B cell (primary cell): Measurements from ENCODE around the gene PLRG1. TPM values are rescaled to one million over a fixed set of nuclear protein-coding genes. Genes with fewer than 3 reads are reported as not detected.

Experiments
- ATAC-seq: fragments of 200-7000 bp; cut with Tn5 transposase; one replicate; pipeline ENCODE4 v1.10.0; 2021; ENCODE audit warnings: low read depth, mild to moderate bottlenecking, moderate number of reproducible peaks, moderate library complexity
- CTCF ChIA-PET: fragments of 350-600 bp; sonication (Branson Sonifier 250); formaldehyde crosslinking; loops from one replicate; lab custom pipeline; 2021; ENCODE audit warnings: antibody characterized with exemption, inconsistent platforms; lab: Charles Lee
- POLR2A ChIA-PET: fragments of 350-600 bp; sonication (Branson Sonifier 250); formaldehyde crosslinking; loops from one replicate; lab custom pipeline; 2021; ENCODE audit warnings: antibody characterized with exemption; lab: Charles Lee
- DNase-seq: peaks from one replicate; pipeline ENCODE4 v3.0.0; 2013
- H2AFZ ChIP-seq: 2 replicates; pipeline ENCODE4 v1.6.1; 2012; ENCODE audit warnings: mild to moderate bottlenecking, low read depth, low read length; ENCODE audit not compliant: insufficient read depth, poor library complexity, severe bottlenecking
- H3K27ac ChIP-seq, 2 donors: 1 replicate in 1 of 2; 2 replicates in 1 of 2; pipeline ENCODE4 v1.5.1; 2012 to 2013; ENCODE audit warnings: low read length in 2 of 2, mild to moderate bottlenecking in 2 of 2, moderate library complexity in 1 of 2
- H3K27me3 ChIP-seq, 4 experiments: fragments of 200-600 bp in 1 of 4; sonication (generic) in 1 of 4; replicated peaks in 1 of 4; 1 replicate in 2 of 4; 2 replicates in 2 of 4; pipeline versions ENCODE4 v1.6.1 to v1.7.0; 2013 to 2016; ENCODE audit warnings: low read length in 3 of 4, mild to moderate bottlenecking in 2 of 4, mixed read lengths in 1 of 4, moderate library complexity in 1 of 4; ENCODE audit not compliant: insufficient read depth in 4 of 4, control insufficient read depth in 3 of 4; ENCODE audit errors: control extremely low read depth in 1 of 4
- H3K36me3 ChIP-seq, 2 experiments: replicated peaks in 1 of 2; 1 replicate in 1 of 2; 2 replicates in 1 of 2; pipeline versions ENCODE4 v1.6.1 to v1.7.1; 2013; ENCODE audit warnings: low read length in 1 of 2; ENCODE audit not compliant: insufficient read depth in 2 of 2, control insufficient read depth in 1 of 2; ENCODE audit errors: control extremely low read depth in 1 of 2, extremely low read depth in 1 of 2
- H3K4me1 ChIP-seq, 2 donors: fragments of 200-600 bp in 1 of 2; sonication (generic) in 1 of 2; 1 replicate in 1 of 2; 2 replicates in 1 of 2; pipeline versions ENCODE4 v1.5.1 to v1.6.1; 2013 to 2017; ENCODE audit warnings: low read length in 2 of 2; ENCODE audit not compliant: control insufficient read depth in 2 of 2, insufficient read depth in 2 of 2
- H3K4me2 ChIP-seq: replicated peaks from 2 replicates; pipeline ENCODE3; 2012; ENCODE audit warnings: mild to moderate bottlenecking, low read depth, low read length; ENCODE audit not compliant: poor library complexity, severe bottlenecking
- H3K4me3 ChIP-seq, 5 experiments: fragments of 200-600 bp in 1 of 5; sonication (generic) in 1 of 5; 1 replicate in 3 of 5; 2 replicates in 2 of 5; pipeline versions ENCODE4 v1.5.1 to v1.7.0; 2011 to 2016; ENCODE audit warnings: low read length in 4 of 5, mild to moderate bottlenecking in 4 of 5, low read depth in 2 of 5, control low read depth in 1 of 5, moderate library complexity in 1 of 5; ENCODE audit not compliant: insufficient read depth in 1 of 5; ENCODE audit errors: control extremely low read depth in 1 of 5, extremely low read depth in 1 of 5
- H3K79me2 ChIP-seq: fragments of 200-600 bp; sonication (generic); one replicate; pipeline ENCODE4 v1.6.0; 2016; ENCODE audit warnings: low read length; ENCODE audit not compliant: control insufficient read depth, insufficient read depth
- H3K9ac ChIP-seq: fragments of 200-600 bp; sonication (generic); 2 replicates; pipeline ENCODE4 v1.6.1; 2017; ENCODE audit warnings: mild to moderate bottlenecking, low read length, moderate library complexity
- H3K9me3 ChIP-seq, 3 donors: one replicate each; pipeline versions ENCODE4 v1.6.1 to v1.7.1; 2013; ENCODE audit warnings: low read length in 2 of 3; ENCODE audit not compliant: control insufficient read depth in 2 of 3, insufficient read depth in 1 of 3; ENCODE audit errors: control extremely low read depth in 1 of 3
- H4K20me1 ChIP-seq: 2 replicates; pipeline ENCODE4 v1.6.0; 2012; ENCODE audit warnings: mild to moderate bottlenecking, low read length; ENCODE audit not compliant: insufficient read depth, control insufficient read depth, poor library complexity, severe bottlenecking
- H3K27ac Mint-ChIP-seq: one replicate; pipeline ENCODE4 v1.8.0; 2021; ENCODE audit warnings: mixed read lengths
- H3K27me3 Mint-ChIP-seq: one replicate; pipeline ENCODE4 v1.8.0; 2021; ENCODE audit warnings: mixed read lengths
- H3K4me1 Mint-ChIP-seq: one replicate; pipeline ENCODE4 v1.8.0; 2021; ENCODE audit warnings: mixed read lengths
- H3K4me3 Mint-ChIP-seq: one replicate; pipeline ENCODE4 v1.8.0; 2021; ENCODE audit warnings: mixed read lengths
- H3K9me3 Mint-ChIP-seq: one replicate; pipeline ENCODE4 v1.8.0; 2022; ENCODE audit warnings: mixed read lengths; ENCODE audit not compliant: insufficient read depth
- EZH2 ChIP-seq: IDR thresholded peaks from 2 replicates; pipeline ENCODE4 v1.6.1; 2012; ENCODE audit warnings: borderline replicate concordance, low read depth, mild to moderate bottlenecking, moderate library complexity, low read length; ENCODE audit not compliant: insufficient read depth, poor library complexity, severe bottlenecking
- WGBS: methylation state at CpG from one replicate; pipeline ENCODE4 v1.1.5; 2013; ENCODE audit warnings: missing lambda C conversion rate; ENCODE audit not compliant: insufficient coverage; 5-methylcytosine and 5-hydroxymethylcytosine counted together
- intact Hi-C: fragments of 100-400 bp; cut with micrococcal nuclease; formaldehyde crosslinking; loops from one replicate; pipeline ENCODE4 v1.10.0; 2022
- polyA plus RNA-seq: library from polyadenylated mRNA; depleted of rRNA; stranded (reverse); fragments of >200 nt; gene quantifications from 2 replicates; pipeline ENCODE4 v1.2.3, GENCODE V29; 2012
- total RNA-seq, 2 donors: library from RNA; stranded (reverse); fragments of 120-200 nt in 1 of 2; gene quantifications; 1 replicate in 1 of 2; 2 replicates in 1 of 2; pipeline versions ENCODE4 v1.2.3 to v1.2.4, GENCODE V29; 2013 to 2022
- TF ChIP-seq, protein P1 (sequence below): fragments of 200-600 bp; IDR thresholded peaks from one replicate; pipeline ENCODE4 v1.8.0; 2022; ENCODE audit warnings: antibody characterized with exemption, mild to moderate bottlenecking

The PLRG1 gene
- total and polyA plus RNA-seq, 2 donors (not counting 1 experiment from before 2014, with no cell fraction given), result 41.8 to 79.0 TPM

DNA sequence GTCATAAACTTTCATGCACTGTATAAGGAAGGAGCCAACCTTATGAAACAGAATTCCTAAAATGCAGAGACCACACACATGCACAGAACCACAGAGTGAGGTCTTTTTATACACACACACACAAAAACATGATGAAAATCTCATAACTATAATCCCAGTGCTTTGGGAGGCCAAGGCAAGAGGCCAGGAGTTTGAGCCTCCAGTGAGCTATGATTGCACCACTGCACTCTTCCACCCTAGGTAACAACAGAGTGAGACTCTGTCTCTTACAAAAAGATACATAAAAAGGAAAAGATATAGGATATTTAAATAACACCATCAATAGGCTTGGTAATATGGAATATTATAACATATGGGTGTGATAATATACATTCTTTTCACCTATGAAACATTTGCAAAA is 29.7 kb upstream of the PLRG1 start:
- ChIA-PET CTCF (no interaction called here), POLR2A (no interaction called here)
- H3K9ac ChIP-seq, result no peak overlapping the region
- H3K4me1 Mint-ChIP-seq, result no peaks in the 10 kb centered on the region
- no peaks in the 10 kb centered on the region for H3K9me3 Mint-ChIP-seq
- peaks cover 0 to 1% (median 0%) of the 10 kb centered on the region in 3 donors for H3K9me3 ChIP-seq
- H3K27me3 ChIP-seq, result peaks cover 0 to 2% (median 0%) of the 10 kb centered on the region in 4 experiments
- no peaks in the 10 kb centered on the region for H3K4me1 ChIP-seq
- peaks cover 24% of the 10 kb centered on the region for H3K27me3 Mint-ChIP-seq
- ATAC-seq (no peak), DNase-seq (no peak)
- H3K4me2 ChIP-seq, result no peak overlapping the region
- intact Hi-C loops, result no loop called here
- TF ChIP-seq, protein P1, sequence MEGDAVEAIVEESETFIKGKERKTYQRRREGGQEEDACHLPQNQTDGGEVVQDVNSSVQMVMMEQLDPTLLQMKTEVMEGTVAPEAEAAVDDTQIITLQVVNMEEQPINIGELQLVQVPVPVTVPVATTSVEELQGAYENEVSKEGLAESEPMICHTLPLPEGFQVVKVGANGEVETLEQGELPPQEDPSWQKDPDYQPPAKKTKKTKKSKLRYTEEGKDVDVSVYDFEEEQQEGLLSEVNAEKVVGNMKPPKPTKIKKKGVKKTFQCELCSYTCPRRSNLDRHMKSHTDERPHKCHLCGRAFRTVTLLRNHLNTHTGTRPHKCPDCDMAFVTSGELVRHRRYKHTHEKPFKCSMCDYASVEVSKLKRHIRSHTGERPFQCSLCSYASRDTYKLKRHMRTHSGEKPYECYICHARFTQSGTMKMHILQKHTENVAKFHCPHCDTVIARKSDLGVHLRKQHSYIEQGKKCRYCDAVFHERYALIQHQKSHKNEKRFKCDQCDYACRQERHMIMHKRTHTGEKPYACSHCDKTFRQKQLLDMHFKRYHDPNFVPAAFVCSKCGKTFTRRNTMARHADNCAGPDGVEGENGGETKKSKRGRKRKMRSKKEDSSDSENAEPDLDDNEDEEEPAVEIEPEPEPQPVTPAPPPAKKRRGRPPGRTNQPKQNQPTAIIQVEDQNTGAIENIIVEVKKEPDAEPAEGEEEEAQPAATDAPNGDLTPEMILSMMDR, result no peak
- no peak overlapping the region for H3K4me3 Mint-ChIP-seq
- H3K27ac Mint-ChIP-seq, result no peak overlapping the region
- H3K27ac ChIP-seq, result no peak overlapping the region
- no peaks in the 10 kb centered on the region for H4K20me1 ChIP-seq
- H3K79me2 ChIP-seq, result no peaks in the 10 kb centered on the region
- H3K36me3 ChIP-seq, result no peaks in the 10 kb centered on the region
- H3K4me3 ChIP-seq, result no peak overlapping the region
- H2AFZ ChIP-seq, result no peak overlapping the region

DNA sequence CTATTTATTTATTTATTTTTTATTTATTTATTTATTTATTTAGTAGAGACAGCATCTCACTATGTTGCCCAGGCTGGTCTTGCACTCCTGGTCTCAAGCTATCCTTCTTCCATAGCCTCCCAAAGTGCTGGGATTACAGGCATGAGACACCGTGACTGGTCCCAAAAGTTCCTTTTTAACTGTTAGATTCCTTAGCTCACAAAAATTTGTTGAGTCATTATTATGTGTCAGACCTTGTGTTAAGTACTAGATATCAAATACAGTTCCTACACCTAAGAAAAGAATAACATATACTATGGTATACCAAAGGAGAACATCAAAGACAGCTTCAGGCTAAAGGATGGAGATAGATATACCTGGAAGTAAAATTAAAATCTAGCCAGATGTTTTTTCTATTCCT is 28.7 kb upstream of the PLRG1 start:
- no peaks in the 10 kb centered on the region for H3K4me1 ChIP-seq
- H3K4me3 Mint-ChIP-seq, result no peak overlapping the region
- no peak overlapping the region for H3K9ac ChIP-seq
- no peaks in the 10 kb centered on the region for H3K4me1 Mint-ChIP-seq
- H3K36me3 ChIP-seq, result no peaks in the 10 kb centered on the region
- WGBS, result no CpG with 5 or more reads among the region's 1 CpG
- no peak overlapping the region for H3K4me3 ChIP-seq
- CTCF ChIA-PET, result no interaction called here
- H3K27me3 Mint-ChIP-seq, result peaks cover 26% of the 10 kb centered on the region
- no peaks in the 10 kb centered on the region for H4K20me1 ChIP-seq
- no peak overlapping the region for H3K27ac Mint-ChIP-seq
- intact Hi-C loops, result no loop called here
- TF ChIP-seq, protein P1, result no peak
- no peak for TF ChIP-seq EZH2
- H3K27ac ChIP-seq, result no peak overlapping the region
- no peak overlapping the region for H3K4me2 ChIP-seq
- POLR2A ChIA-PET, result no interaction called here
- peaks cover 0 to 1% (median 0%) of the 10 kb centered on the region in 3 donors for H3K9me3 ChIP-seq
- no peak for ATAC-seq
- H3K79me2 ChIP-seq, result no peaks in the 10 kb centered on the region
- H3K27me3 ChIP-seq, result peaks cover 0 to under 1% (median 0%) of the 10 kb centered on the region in 4 experiments
- H2AFZ ChIP-seq, result no peak overlapping the region
- no peaks in the 10 kb centered on the region for H3K9me3 Mint-ChIP-seq
- DNase-seq, result no peak
